Measurements from ENCODE around the gene NTM. TPM values are rescaled to one million over a fixed set of nuclear protein-coding genes. Genes with fewer than 3 reads are reported as not detected.

Gene NTM
- total and polyA plus RNA-seq, 10 donors, result 0.13 to 1.6 (median 0.67) TPM

DNA sequence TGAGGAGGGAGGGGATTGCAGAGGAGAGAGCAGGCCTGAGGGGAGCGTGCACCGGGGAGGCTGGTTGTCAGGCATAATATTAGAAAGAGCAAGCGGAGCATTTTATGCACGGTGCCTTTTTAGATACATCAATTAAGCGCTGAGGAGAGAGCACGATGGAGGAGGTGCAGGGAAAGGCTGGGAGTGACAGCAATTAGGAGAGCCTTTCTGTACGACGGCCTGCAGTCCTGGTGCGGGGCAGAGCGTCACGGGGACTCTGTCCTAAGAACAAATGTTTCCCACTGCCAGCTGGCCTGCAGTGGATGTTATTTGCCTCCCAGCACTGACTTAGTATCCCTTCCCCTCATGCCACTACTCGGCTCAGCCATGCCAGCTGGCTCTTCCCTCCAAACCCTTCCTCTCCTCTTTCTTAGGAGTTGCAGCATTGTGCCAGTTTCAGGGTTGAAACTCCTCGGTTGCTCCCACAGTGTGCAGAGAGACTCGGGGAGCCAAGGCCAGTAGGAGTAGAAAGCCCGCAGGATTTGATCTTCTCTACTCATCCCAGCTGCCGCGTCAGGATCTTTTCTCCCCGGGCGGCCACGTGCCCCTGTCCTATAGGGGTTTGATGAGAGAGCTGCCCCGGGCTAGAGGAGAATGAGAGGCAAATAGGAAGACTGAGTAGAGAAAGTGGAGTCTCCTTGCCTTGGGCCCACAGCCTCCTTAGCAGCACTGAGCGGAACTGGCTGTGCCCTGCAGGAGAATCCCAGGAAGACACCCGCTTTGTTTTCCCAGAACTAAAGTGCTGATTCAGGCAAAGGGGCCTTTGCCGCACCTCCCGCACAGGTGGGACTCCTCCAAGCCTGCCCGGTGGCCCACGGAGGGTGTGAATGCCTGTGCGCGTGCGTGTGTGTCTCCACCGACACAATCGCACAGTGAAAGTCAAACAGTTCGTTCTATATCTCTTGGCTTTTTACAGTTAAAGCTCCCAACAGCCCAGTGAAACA is 875.3 kb downstream of the NTM start:
- TF ChIP-seq, protein P1, sequence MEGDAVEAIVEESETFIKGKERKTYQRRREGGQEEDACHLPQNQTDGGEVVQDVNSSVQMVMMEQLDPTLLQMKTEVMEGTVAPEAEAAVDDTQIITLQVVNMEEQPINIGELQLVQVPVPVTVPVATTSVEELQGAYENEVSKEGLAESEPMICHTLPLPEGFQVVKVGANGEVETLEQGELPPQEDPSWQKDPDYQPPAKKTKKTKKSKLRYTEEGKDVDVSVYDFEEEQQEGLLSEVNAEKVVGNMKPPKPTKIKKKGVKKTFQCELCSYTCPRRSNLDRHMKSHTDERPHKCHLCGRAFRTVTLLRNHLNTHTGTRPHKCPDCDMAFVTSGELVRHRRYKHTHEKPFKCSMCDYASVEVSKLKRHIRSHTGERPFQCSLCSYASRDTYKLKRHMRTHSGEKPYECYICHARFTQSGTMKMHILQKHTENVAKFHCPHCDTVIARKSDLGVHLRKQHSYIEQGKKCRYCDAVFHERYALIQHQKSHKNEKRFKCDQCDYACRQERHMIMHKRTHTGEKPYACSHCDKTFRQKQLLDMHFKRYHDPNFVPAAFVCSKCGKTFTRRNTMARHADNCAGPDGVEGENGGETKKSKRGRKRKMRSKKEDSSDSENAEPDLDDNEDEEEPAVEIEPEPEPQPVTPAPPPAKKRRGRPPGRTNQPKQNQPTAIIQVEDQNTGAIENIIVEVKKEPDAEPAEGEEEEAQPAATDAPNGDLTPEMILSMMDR (IDR thresholded peaks at IDR 0.05 in 8 of 11, conservative IDR thresholded peaks at IDR 0.05 in 3 of 11), result no peak
- TF ChIP-seq POLR2A (IDR thresholded peaks at IDR 0.05), result no peak
- no peak for TF ChIP-seq POLR2AphosphoS5 (IDR thresholded peaks at IDR 0.05)
- 79 to 91% (median 86%) methylated on average over 28 to 33 of the region's 33 CpGs for WGBS, 5 donors
- no peak overlapping the region for H3K27ac ChIP-seq
- H3K9me3 ChIP-seq, result peaks cover 0 to 10% (median 4%) of the 10 kb centered on the region in 8 donors
- no peaks in the 10 kb centered on the region for H3K36me3 ChIP-seq
- H3K27me3 ChIP-seq (replicated peaks in 1 of 7), result no peaks in the 10 kb centered on the region
- DNase-seq, result no peak
- H3K4me1 ChIP-seq, result no peaks in the 10 kb centered on the region
- no peak overlapping the region for H3K4me3 ChIP-seq
- intact Hi-C loops (cut with DNase I; ENCODE audit: low total_unique reads), result no loop called here

DNA sequence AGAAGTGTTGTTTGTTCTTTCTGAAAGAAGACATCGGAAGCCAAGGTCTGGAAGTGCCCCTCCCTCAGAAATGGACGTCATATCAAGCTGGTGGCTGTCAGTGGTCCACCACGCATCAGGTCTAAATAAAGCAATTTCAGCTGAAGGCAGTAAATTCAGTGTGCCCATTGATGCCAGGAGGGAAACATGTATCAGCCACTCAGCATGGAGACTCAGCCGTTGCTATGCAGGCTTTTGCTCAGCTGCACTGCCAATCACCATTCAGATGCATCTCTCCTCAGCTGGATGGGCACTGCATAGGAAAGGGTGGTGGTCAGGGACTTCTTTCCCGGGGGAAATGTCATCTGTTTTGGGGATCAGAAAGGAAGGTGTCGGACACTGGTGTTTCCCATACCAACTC is 878.2 kb downstream of the NTM start:
- Histone ChIP-seq H3K27ac (no peak overlapping the region), H3K4me3 (no peak overlapping the region), H3K27me3 (replicated peaks in 1 of 7) (no peaks in the 10 kb centered on the region), H3K36me3 (no peaks in the 10 kb centered on the region), H3K9me3 (peaks cover 0 to 21% (median 8%) of the 10 kb centered on the region in 8 donors), H3K4me1 (no peaks in the 10 kb centered on the region)
- intact Hi-C loops (cut with DNase I; ENCODE audit: low total_unique reads), result no loop called here
- TF ChIP-seq POLR2AphosphoS5 (IDR thresholded peaks at IDR 0.05), result no peak
- TF ChIP-seq, protein P1 (IDR thresholded peaks at IDR 0.05 in 8 of 11, conservative IDR thresholded peaks at IDR 0.05 in 3 of 11), result no peak
- TF ChIP-seq POLR2A (IDR thresholded peaks at IDR 0.05), result no peak
- DNase-seq, result no peak
- 69 to 94% (median 81%) methylated on average over 6 of the region's 6 CpGs for WGBS, 5 donors

DNA sequence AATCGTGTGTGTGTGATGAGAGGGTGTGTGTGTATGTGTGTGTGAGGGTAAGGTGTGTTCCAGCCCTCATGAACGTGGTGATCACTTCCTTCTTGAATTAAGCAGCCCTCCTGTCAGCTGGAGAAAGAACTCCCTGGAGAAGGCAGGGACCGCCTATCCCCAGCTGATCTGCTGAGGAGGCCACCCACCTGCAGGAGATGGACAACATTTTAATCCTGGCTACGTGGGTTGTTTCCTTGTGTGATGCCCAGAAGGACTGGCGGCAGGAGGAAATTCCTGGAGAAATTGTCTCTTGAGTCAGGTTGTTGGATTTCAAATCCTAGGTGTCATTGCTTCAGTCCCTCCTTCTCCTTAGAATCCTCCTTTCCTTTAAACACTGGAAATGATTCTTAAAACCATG is 878.8 kb downstream of the NTM start:
- 53 to 75% (median 65%) methylated on average over 5 of the region's 5 CpGs for WGBS, 5 donors
- no peak for TF ChIP-seq POLR2A (IDR thresholded peaks at IDR 0.05)
- TF ChIP-seq, protein P1 (IDR thresholded peaks at IDR 0.05 in 8 of 11, conservative IDR thresholded peaks at IDR 0.05 in 3 of 11), result no peak
- TF ChIP-seq POLR2AphosphoS5 (IDR thresholded peaks at IDR 0.05), result no peak
- Histone ChIP-seq H3K4me1 (no peaks in the 10 kb centered on the region), H3K9me3 (peaks cover 0 to 21% (median 8%) of the 10 kb centered on the region in 8 donors), H3K36me3 (no peaks in the 10 kb centered on the region), H3K27me3 (replicated peaks in 1 of 7) (no peaks in the 10 kb centered on the region), H3K27ac (no peak overlapping the region), H3K4me3 (no peak overlapping the region)
- intact Hi-C loops (cut with DNase I; ENCODE audit: low total_unique reads), result no loop called here
- DNase-seq, result no peak

DNA sequence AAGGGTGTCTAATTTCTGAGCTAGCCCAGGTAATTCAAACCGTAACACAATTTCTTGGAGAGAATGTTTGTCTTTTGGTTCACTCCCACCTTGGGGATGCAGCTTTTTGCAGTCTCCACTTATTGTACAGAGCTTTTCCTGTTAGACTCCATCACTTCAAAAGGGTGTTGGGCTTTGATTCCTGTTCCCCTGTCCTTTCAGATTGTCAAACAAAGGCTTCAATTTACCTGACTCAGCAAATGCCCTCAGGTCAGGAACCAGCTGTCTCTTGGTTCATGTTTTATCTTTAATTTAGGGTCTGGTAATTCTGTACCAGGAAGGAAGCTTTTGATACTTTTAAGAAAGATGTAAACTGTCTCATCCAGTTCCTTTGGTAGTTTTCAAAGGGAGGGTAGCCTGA is 880.6 kb downstream of the NTM start:
- no peak for DNase-seq
- Histone ChIP-seq H3K9me3 (peaks cover 0 to 21% (median 8%) of the 10 kb centered on the region in 8 donors), H3K36me3 (no peaks in the 10 kb centered on the region), H3K4me1 (no peaks in the 10 kb centered on the region), H3K27ac (no peak overlapping the region), H3K4me3 (no peak overlapping the region), H3K27me3 (replicated peaks in 1 of 7) (no peaks in the 10 kb centered on the region)
- WGBS, 5 donors, result 58 to 88% (median 73%) methylated on average over 1 of the region's 1 CpG
- TF ChIP-seq POLR2A (IDR thresholded peaks at IDR 0.05) (no peak), POLR2AphosphoS5 (IDR thresholded peaks at IDR 0.05) (no peak)
- TF ChIP-seq, protein P1 (IDR thresholded peaks at IDR 0.05 in 8 of 11, conservative IDR thresholded peaks at IDR 0.05 in 3 of 11), result no peak
- intact Hi-C loops (cut with DNase I; ENCODE audit: low total_unique reads), result no loop called here

Data from spleen (tissue), 11 donors.